SK-N-DZ (cell line): Measurements from ENCODE around the gene ANKK1.

Source experiments
- small RNA-seq, 2 experiments: library from RNA; depleted of rRNA; stranded (forward); fragments of <200 nt; gene quantifications; one replicate each; pipeline ENCODE3, GENCODE V24; 2014

The ANKK1 gene

Small RNA genes lying within 50 kb of the gene (small RNA-seq; reads per million reads assigned to genes)
- 0 reads per million in 2 experiments for gene MIR4301
